Measurements from ENCODE around the gene NEU4. TPM values are rescaled to one million over a fixed set of nuclear protein-coding genes. Genes with fewer than 3 reads are reported as not detected.

The NEU4 gene
- total and polyA plus RNA-seq, 2 donors from 2014 or later, result 0.76 to 2.8 TPM

- intact Hi-C loops (cut with DNase I), result no loop called here
- FAIRE-seq, result no peak
- peak in 1 of 5 donors; percentile 50 for DNase-seq
- Histone ChIP-seq H3K9me3 (ENCODE audit: control insufficient read depth in 2 of 3, insufficient read depth in 1 of 3, low read length in 3 of 3) (no peaks in the 10 kb centered on the region), H3K9ac (ENCODE audit: low read length in 3 of 3) (no peak overlapping the region), H3K4me1 (ENCODE audit: control insufficient read depth in 2 of 3, insufficient read depth in 2 of 3, low read depth in 1 of 3, low read length in 3 of 3) (peaks cover 0 to 8% (median 0%) of the 10 kb centered on the region in 3 donors), H3K36me3 (ENCODE audit: control insufficient read depth in 2 of 3, insufficient read depth in 3 of 3, low read length in 3 of 3) (no peaks in the 10 kb centered on the region), H3K27ac (ENCODE audit: low read depth in 2 of 2, low read length in 2 of 2) (no peak overlapping the region), H3K27me3 (ENCODE audit: control insufficient read depth, insufficient read depth, low read length) (no peaks in the 10 kb centered on the region), H3K4me3 (ENCODE audit: low read length in 3 of 3) (no peak overlapping the region)
- TF ChIP-seq CTCF (IDR thresholded peaks at IDR 0.05; ENCODE audit: borderline replicate concordance, extremely low read depth, insufficient read depth), result no peak
These were observed 36.0 kb downstream of the NEU4 start for GRCh38 chr2:241844831-241845578.

- FAIRE-seq (no peak), DNase-seq (no peak)
- Histone ChIP-seq H3K4me1 (ENCODE audit: control insufficient read depth in 2 of 3, insufficient read depth in 2 of 3, low read depth in 1 of 3, low read length in 3 of 3) (peaks cover 0 to 8% (median 0%) of the 10 kb centered on the region in 3 donors), H3K9ac (ENCODE audit: low read length in 3 of 3) (no peak overlapping the region), H3K9me3 (ENCODE audit: control insufficient read depth in 2 of 3, insufficient read depth in 1 of 3, low read length in 3 of 3) (no peaks in the 10 kb centered on the region), H3K27me3 (ENCODE audit: control insufficient read depth, insufficient read depth, low read length) (no peaks in the 10 kb centered on the region), H3K36me3 (ENCODE audit: control insufficient read depth in 2 of 3, insufficient read depth in 3 of 3, low read length in 3 of 3) (no peaks in the 10 kb centered on the region), H3K4me3 (ENCODE audit: low read length in 3 of 3) (no peak overlapping the region), H3K27ac (ENCODE audit: low read depth in 2 of 2, low read length in 2 of 2) (no peak overlapping the region)
- intact Hi-C loops (cut with DNase I), result no loop called here
- TF ChIP-seq CTCF (IDR thresholded peaks at IDR 0.05; ENCODE audit: borderline replicate concordance, extremely low read depth, insufficient read depth), result no peak
These were observed 37.4 kb downstream of the NEU4 start for GRCh38 chr2:241846406-241846805.

- Histone ChIP-seq H3K27me3 (ENCODE audit: control insufficient read depth, insufficient read depth, low read length) (no peaks in the 10 kb centered on the region), H3K36me3 (ENCODE audit: control insufficient read depth in 2 of 3, insufficient read depth in 3 of 3, low read length in 3 of 3) (no peaks in the 10 kb centered on the region), H3K9ac (ENCODE audit: low read length in 3 of 3) (no peak overlapping the region), H3K9me3 (ENCODE audit: control insufficient read depth in 2 of 3, insufficient read depth in 1 of 3, low read length in 3 of 3) (no peaks in the 10 kb centered on the region), H3K27ac (ENCODE audit: low read depth in 2 of 2, low read length in 2 of 2) (no peak overlapping the region), H3K4me1 (ENCODE audit: control insufficient read depth in 2 of 3, insufficient read depth in 2 of 3, low read depth in 1 of 3, low read length in 3 of 3) (peaks cover 0 to 8% (median 0%) of the 10 kb centered on the region in 3 donors), H3K4me3 (ENCODE audit: low read length in 3 of 3) (no peak overlapping the region)
- no peak for TF ChIP-seq CTCF (IDR thresholded peaks at IDR 0.05; ENCODE audit: borderline replicate concordance, extremely low read depth, insufficient read depth)
- no peak for DNase-seq
- FAIRE-seq, result no peak
- intact Hi-C loops (cut with DNase I), result no loop called here
These were observed 40.0 kb downstream of the NEU4 start for GRCh38 chr2:241848761-241849615.

All from kidney (tissue), 14 donors.